GM23338 (cell line): ENCODE data around the gene PTPRE. TPM values are rescaled to one million over a fixed set of nuclear protein-coding genes. Genes with fewer than 3 reads are reported as not detected.

ENCODE experiments used
- ATAC-seq: fragments of 200-7000 bp; cut with Tn5 transposase; 3 replicates; pipeline ENCODE4 v1.9.1; 2020
- DNase-seq: peaks from one replicate; pipeline ENCODE4 v3.0.0-alpha.2; 2015; ENCODE audit warnings: low spot score
- H2AFZ ChIP-seq: fragments of 200-600 bp; sonication (generic); 2 replicates; pipeline ENCODE4 v1.8.0; 2016; ENCODE audit warnings: antibody characterized with exemption, mild to moderate bottlenecking, moderate library complexity
- H3F3A ChIP-seq: fragments of 200-600 bp; sonication (generic); replicated peaks from 2 replicates; pipeline ENCODE4 v1.8.0; 2017; ENCODE audit warnings: antibody characterized with exemption, mixed run types, low read depth
- H3K27ac ChIP-seq: fragments of 200-600 bp; sonication (generic); 2 replicates; pipeline ENCODE4 v1.6.1; 2016; ENCODE audit warnings: low read depth
- H3K27me3 ChIP-seq: fragments of 200-600 bp; sonication (generic); 2 replicates; pipeline ENCODE4 v1.8.0; 2016; ENCODE audit warnings: mild to moderate bottlenecking, mixed run types, moderate library complexity; ENCODE audit not compliant: insufficient read depth
- H3K36me3 ChIP-seq: fragments of 200-600 bp; sonication (generic); 2 replicates; pipeline ENCODE4 v1.8.0; 2016; ENCODE audit warnings: mild to moderate bottlenecking; ENCODE audit not compliant: insufficient read depth
- H3K4me1 ChIP-seq: fragments of 200-600 bp; sonication (generic); 2 replicates; pipeline ENCODE4 v1.8.0; 2016; ENCODE audit warnings: mild to moderate bottlenecking, moderate library complexity; ENCODE audit not compliant: insufficient read depth
- H3K4me2 ChIP-seq: fragments of 200-600 bp; sonication (generic); 2 replicates; pipeline ENCODE4 v1.7.1; 2017; ENCODE audit warnings: mixed run types
- H3K4me3 ChIP-seq: fragments of 200-600 bp; sonication (generic); 2 replicates; pipeline ENCODE4 v1.6.1; 2016; ENCODE audit warnings: mixed run types
- H3K79me2 ChIP-seq: fragments of 200-600 bp; sonication (generic); replicated peaks from 2 replicates; pipeline ENCODE4 v1.8.0; 2017; ENCODE audit warnings: mild to moderate bottlenecking; ENCODE audit not compliant: insufficient read depth
- H3K9me2 ChIP-seq: fragments of 200-600 bp; sonication (generic); 2 replicates; pipeline ENCODE4 v1.8.0; 2017; ENCODE audit not compliant: insufficient read depth
- H4K20me1 ChIP-seq: fragments of 200-600 bp; sonication (generic); replicated peaks from 2 replicates; pipeline ENCODE4 v1.8.0; 2017; ENCODE audit warnings: mild to moderate bottlenecking; ENCODE audit not compliant: insufficient read depth
- H3K27ac Mint-ChIP-seq: 2 replicates; pipeline ENCODE4 v1.8.0; 2020; ENCODE audit warnings: inconsistent platforms, mild to moderate bottlenecking, moderate library complexity, mixed read lengths
- H3K27me3 Mint-ChIP-seq: 3 replicates; pipeline ENCODE4 v1.8.0; 2022; ENCODE audit warnings: low read depth, mild to moderate bottlenecking, moderate library complexity, mixed read lengths, inconsistent platforms; ENCODE audit not compliant: insufficient read depth, poor library complexity
- H3K36me3 Mint-ChIP-seq: 3 replicates; pipeline ENCODE4 v1.8.0; 2021; ENCODE audit warnings: low read depth, mild to moderate bottlenecking, inconsistent platforms, moderate library complexity, mixed read lengths
- H3K4me1 Mint-ChIP-seq: 3 replicates; pipeline ENCODE4 v1.8.0; 2020; ENCODE audit warnings: mild to moderate bottlenecking, inconsistent platforms, mixed read lengths
- H3K4me3 Mint-ChIP-seq: 3 replicates; pipeline ENCODE4 v1.8.0; 2021; ENCODE audit warnings: moderate library complexity, mild to moderate bottlenecking, inconsistent platforms, mixed read lengths
- H3K9me3 Mint-ChIP-seq: 3 replicates; pipeline ENCODE4 v1.8.0; 2020; ENCODE audit warnings: moderate library complexity, mild to moderate bottlenecking, inconsistent platforms, mixed read lengths
- CREB1 ChIP-seq: fragments of 250-450 bp; sonication (Bioruptor Pico); IDR thresholded peaks from 2 replicates; pipeline ENCODE4 v1.5.0; 2020; ENCODE audit warnings: low read depth, mild to moderate bottlenecking, moderate library complexity
- CTCF ChIP-seq, 2 experiments: fragments of 200-600 bp in 1 of 2; sonication (generic) in 1 of 2; conservative IDR thresholded peaks; 2 replicates each; pipeline versions ENCODE4 v1.5.1 to v1.6.1; 2016 to 2017; ENCODE audit warnings: antibody characterized with exemption in 2 of 2, low read depth in 2 of 2, mild to moderate bottlenecking in 2 of 2, moderate library complexity in 1 of 2
- ETS1 ChIP-seq: IDR thresholded peaks from 2 replicates; pipeline ENCODE4 v1.6.1; 2016; ENCODE audit warnings: antibody characterized with exemption
- EZH2 ChIP-seq: fragments of 200-600 bp; sonication (generic); IDR thresholded peaks from one replicate; pipeline ENCODE4 v1.8.0; 2017; ENCODE audit warnings: antibody characterized with exemption, mild to moderate bottlenecking, low read depth; ENCODE audit not compliant: unreplicated experiment
- EZH2phosphoT487 ChIP-seq: fragments of 200-600 bp; sonication (generic); IDR thresholded peaks from one replicate; pipeline ENCODE4 v1.8.1; 2018; ENCODE audit warnings: antibody characterized with exemption; ENCODE audit not compliant: unreplicated experiment
- JUNB ChIP-seq: IDR thresholded peaks from one replicate; pipeline ENCODE4 v1.6.1; 2016; ENCODE audit warnings: antibody characterized with exemption; ENCODE audit not compliant: unreplicated experiment
- NANOG ChIP-seq: IDR thresholded peaks from 2 replicates; pipeline ENCODE4 v1.6.1; 2016; ENCODE audit warnings: antibody characterized with exemption, borderline replicate concordance
- POLR2AphosphoS5 ChIP-seq: IDR thresholded peaks from 2 replicates; pipeline ENCODE4 v1.6.1; 2016; ENCODE audit warnings: antibody characterized with exemption, low read depth
- REST ChIP-seq: IDR thresholded peaks from one replicate; pipeline ENCODE4 v1.6.1; 2018; ENCODE audit warnings: antibody characterized with exemption; ENCODE audit not compliant: unreplicated experiment
- STAT1 ChIP-seq: IDR thresholded peaks from one replicate; pipeline ENCODE4 v1.6.1; 2016; ENCODE audit warnings: antibody characterized with exemption; ENCODE audit not compliant: unreplicated experiment
- ZNF114 ChIP-seq: fragments of 250-450 bp; sonication (Bioruptor Pico); IDR thresholded peaks from 2 replicates; pipeline ENCODE4 v1.5.0; 2020; ENCODE audit warnings: mild to moderate bottlenecking, moderate library complexity
- ZNF331 ChIP-seq: fragments of 250-450 bp; sonication (Bioruptor Pico); IDR thresholded peaks from 2 replicates; pipeline ENCODE4 v1.5.0; 2020; ENCODE audit warnings: low read depth, mild to moderate bottlenecking, moderate library complexity
- ZNF462 ChIP-seq: fragments of 250-450 bp; sonication (Bioruptor Pico); IDR thresholded peaks from 2 replicates; pipeline ENCODE4 v1.5.0; 2020; ENCODE audit warnings: mild to moderate bottlenecking, moderate library complexity
- polyA plus RNA-seq: library from polyadenylated mRNA; unstranded; fragments of >200 nt; fragmentation: Nextera tagmentation; extraction: Ambion mirVana; gene quantifications from 2 replicates; pipeline ENCODE4 v1.2.1, GENCODE V29; 2016
- total RNA-seq: library from RNA; depleted of rRNA; stranded (reverse); fragments of >200 nt; shearing (Covaris generic); gene quantifications from 2 replicates; pipeline ENCODE4 v1.2.3, GENCODE V29; 2014

PTPRE gene
- total and polyA plus RNA-seq, 2 experiments from 2014 or later = 0.34 to 0.42 TPM

- H3K79me2 ChIP-seq = no peaks in the 10 kb centered on the region
- TF ChIP-seq POLR2AphosphoS5 (no peak), EZH2 (no peak), ZNF462 (CRISPR knock-in tag) (no peak), CREB1 (CRISPR knock-in tag) (no peak), ZNF114 (no peak), REST (no peak), NANOG (no peak), JUNB (no peak), EZH2phosphoT487 (no peak), CTCF (conservative IDR thresholded peaks at IDR 0.05; ENCODE audit: low read depth in 2 of 2) (no peak), ZNF331 (CRISPR knock-in tag) (no peak), ETS1 (no peak), STAT1 (no peak)
- Mint-ChIP-seq H3K9me3 (no peaks in the 10 kb centered on the region), H3K27ac (no peak overlapping the region), H3K4me3 (no peak overlapping the region), H3K36me3 (no peaks in the 10 kb centered on the region), H3K27me3 (peaks cover 5% of the 10 kb centered on the region), H3K4me1 (peaks cover 6% of the 10 kb centered on the region; the same call in 2 of the 3 replicates)
- H3K4me1 ChIP-seq = no peaks in the 10 kb centered on the region
- no peaks in the 10 kb centered on the region for H3F3A ChIP-seq
- H3K9me2 ChIP-seq = no peaks in the 10 kb centered on the region
- DNase-seq (no peak), ATAC-seq (no peak)
- H3K4me2 ChIP-seq = no peak overlapping the region
- H4K20me1 ChIP-seq = no peaks in the 10 kb centered on the region
- H3K4me3 ChIP-seq = no peak overlapping the region
- H3K27me3 ChIP-seq = no peaks in the 10 kb centered on the region
- no peaks in the 10 kb centered on the region for H3K36me3 ChIP-seq
- no peak overlapping the region for H2AFZ ChIP-seq
- no peak overlapping the region for H3K27ac ChIP-seq
These were observed 133.2 kb downstream of the PTPRE start for GRCh38 chr10:128040096-128040495.
